ENCODE results near the gene LARP4B. TPM values are rescaled to one million over a fixed set of nuclear protein-coding genes. Genes with fewer than 3 reads are reported as not detected.
A peak's percentile ranks its signal among the peaks of the same experiment; 100 is the strongest.

LARP4B gene
- total and polyA plus RNA-seq, 8 donors, result 45.1 to 122 (median 54.4) TPM

GRCh38 chr10:819326-819725 lies 112.2 kb downstream of the LARP4B start:
- Histone ChIP-seq H3K27me3 (no peaks in the 10 kb centered on the region), H3K4me1 (peaks cover 5 to 24% of the 10 kb centered on the region in 2 donors), H3K9me3 (no peaks in the 10 kb centered on the region), H3K27ac (peak overlapping the region in 1 of 2 donors; percentile 46), H3K36me3 (peaks cover 0 to 100% of the 10 kb centered on the region in 2 donors), H3K4me3 (no peak overlapping the region)
- DNase-seq, result no peak
- intact Hi-C loops (cut with DNase I), result no loop called here
- ATAC-seq, result no peak
- no peak for TF ChIP-seq CTCF (IDR thresholded peaks at IDR 0.05)

- H3K27me3 ChIP-seq, result no peaks in the 10 kb centered on the region
- ATAC-seq (no peak), DNase-seq (no peak)
- peak overlapping the region in 1 of 2 donors; percentile 46 for H3K27ac ChIP-seq
- no peaks in the 10 kb centered on the region for H3K9me3 ChIP-seq
- no peak overlapping the region for H3K4me3 ChIP-seq
- H3K36me3 ChIP-seq, result peaks cover 0 to 100% of the 10 kb centered on the region in 2 donors
- H3K4me1 ChIP-seq, result peaks cover 5 to 24% of the 10 kb centered on the region in 2 donors
- intact Hi-C loops (cut with DNase I), result no loop called here
- no peak for TF ChIP-seq CTCF (IDR thresholded peaks at IDR 0.05)
These were observed 112.8 kb downstream of the LARP4B start for GRCh38 chr10:818526-819220.

- H3K36me3 ChIP-seq, result peaks cover 0 to 100% of the 10 kb centered on the region in 2 donors
- peak overlapping the region; percentile 21 to 46 for H3K27ac ChIP-seq
- no peak for TF ChIP-seq CTCF (IDR thresholded peaks at IDR 0.05)
These were observed 113.5 kb downstream of the LARP4B start for GRCh38 chr10:818010-818409.

GRCh38 chr10:817371-817770 lies 114.1 kb downstream of the LARP4B start:
- peaks cover 5 to 24% of the 10 kb centered on the region in 2 donors for H3K4me1 ChIP-seq
- H3K9me3 ChIP-seq, result no peaks in the 10 kb centered on the region
- H3K27me3 ChIP-seq, result no peaks in the 10 kb centered on the region
- intact Hi-C loops (cut with DNase I), result no loop called here
- ATAC-seq, result peak; percentile 72
- peaks cover 0 to 100% of the 10 kb centered on the region in 2 donors for H3K36me3 ChIP-seq
- no peak overlapping the region for H3K4me3 ChIP-seq
- DNase-seq, result peak in 1 of 4 donors; percentile 35
- TF ChIP-seq CTCF (IDR thresholded peaks at IDR 0.05), result no peak
- H3K27ac ChIP-seq, result peak overlapping the region; percentile 20 to 53

More at GRCh38 chr10:818010-818409, 113.5 kb downstream of the LARP4B start:
- ATAC-seq (no peak), DNase-seq (no peak)
- peaks cover 5 to 24% of the 10 kb centered on the region in 2 donors for H3K4me1 ChIP-seq
- intact Hi-C loops (cut with DNase I), result no loop called here
- no peaks in the 10 kb centered on the region for H3K9me3 ChIP-seq
- H3K4me3 ChIP-seq, result no peak overlapping the region
- no peaks in the 10 kb centered on the region for H3K27me3 ChIP-seq

GRCh38 chr10:816958-817357 lies 114.5 kb downstream of the LARP4B start:
- H3K27ac ChIP-seq, result peak overlapping the region; percentile 20 to 53
- peak in 2 of 4 donors; percentile 16 to 80 for DNase-seq
- intact Hi-C loops (cut with DNase I), result no loop called here

More at GRCh38 chr10:816958-817357, 114.5 kb downstream of the LARP4B start:
- peak; percentile 61 for ATAC-seq
- H3K27me3 ChIP-seq, result no peaks in the 10 kb centered on the region
- H3K9me3 ChIP-seq, result no peaks in the 10 kb centered on the region
- peaks cover 5 to 24% of the 10 kb centered on the region in 2 donors for H3K4me1 ChIP-seq
- TF ChIP-seq CTCF (IDR thresholded peaks at IDR 0.05), result no peak
- H3K4me3 ChIP-seq, result no peak overlapping the region
- peaks cover 0 to 100% of the 10 kb centered on the region in 2 donors for H3K36me3 ChIP-seq
